ENCODE results near the gene CCDC192.

- TF ChIP-seq CTCF (IDR thresholded peaks at IDR 0.05; ENCODE audit: insufficient read depth, low read length, poor library complexity, severe bottlenecking) (no peak), EZH2phosphoT487 (conservative IDR thresholded peaks at IDR 0.05; ENCODE audit: low read length) (no peak)
Observed at GRCh38 chr5:127959152-127959764, 256.1 kb downstream of the CCDC192 start.

Measured in SU-DHL-6 (cell line).